HepG2 (cell line): ENCODE results near the gene LTB4R. TPM values are rescaled to one million over a fixed set of nuclear protein-coding genes. Genes with fewer than 3 reads are reported as not detected.

ENCODE experiments used
- ATAC-seq: fragments of 200-7000 bp; cut with Tn5 transposase; 3 replicates; pipeline ENCODE4 v1.9.1; 2020; ENCODE audit warnings: mild to moderate bottlenecking, moderate library complexity
- BruUV-seq: library from RNA; stranded (reverse); fragments of 400-500 nt; replicated peaks from 2 replicates; lab custom pipeline; 2021; lab: Mats Ljungman, UMichigan
- CTCF ChIA-PET: fragments of 300-600 bp; formaldehyde crosslinking; extraction: SDS; loops from one replicate; lab custom pipeline; 2021; ENCODE audit warnings: low total read pairs, inconsistent platforms, low intra/inter-chr PET ratio; lab: Yijun Ruan, JAX
- POLR2A ChIA-PET: fragments of 350-600 bp; sonication (Branson Sonifier 250); formaldehyde crosslinking; loops from one replicate; lab custom pipeline; 2020; ENCODE audit warnings: antibody characterized with exemption, inconsistent platforms; lab: Yijun Ruan, JAX
- DNase-seq: peaks from one replicate; pipeline ENCODE4 v3.0.0-alpha.2; 2015; ENCODE audit warnings: low spot score
- FAIRE-seq: peaks from 3 replicates; lab custom pipeline; 2011; peaks lifted over from hg19 to GRCh38; lab: Jason Lieb, UNC
- H2AFZ ChIP-seq: one replicate; pipeline ENCODE4 v1.6.1; 2011; ENCODE audit warnings: low read length, inconsistent platforms
- H3K27ac ChIP-seq: fragments of 300-600 bp; 3 replicates; pipeline ENCODE4 v1.8.0; 2011; ENCODE audit warnings: mixed run types, mild to moderate bottlenecking, mixed read lengths, low read length, inconsistent platforms; ENCODE audit not compliant: insufficient read depth; ENCODE audit errors: extremely low read length
- H3K27me3 ChIP-seq, 2 experiments: fragments of 200-600 bp in 1 of 2; 2 replicates in 1 of 2; 3 replicates in 1 of 2; pipeline versions ENCODE4 v1.6.0 to v1.8.0; 2011; ENCODE audit warnings: low read length in 2 of 2, mild to moderate bottlenecking in 2 of 2, moderate library complexity in 2 of 2, inconsistent platforms in 1 of 2; ENCODE audit not compliant: insufficient read depth in 2 of 2, control insufficient read depth in 1 of 2
- H3K36me3 ChIP-seq, 2 experiments: fragments of 200-600 bp in 1 of 2; replicated peaks in 1 of 2; 2 replicates in 1 of 2; 3 replicates in 1 of 2; pipeline versions ENCODE4 v1.5.1 to v1.8.0; 2011; ENCODE audit warnings: low read length in 2 of 2, inconsistent platforms in 1 of 2; ENCODE audit not compliant: insufficient read depth in 2 of 2, control insufficient read depth in 1 of 2
- H3K4me1 ChIP-seq: 2 replicates; pipeline ENCODE4 v1.5.1; 2012; ENCODE audit warnings: low read length, inconsistent platforms; ENCODE audit not compliant: insufficient read depth
- H3K4me2 ChIP-seq: 2 replicates; pipeline ENCODE4 v1.6.0; 2011; ENCODE audit warnings: low read depth, low read length, inconsistent platforms
- H3K4me3 ChIP-seq, 3 experiments: fragments of 200-600 bp in 1 of 3; sonication (generic), shearing (Covaris generic) in 1 of 3; replicated peaks in 1 of 3; 2 replicates each; pipeline ENCODE4 v1.5.1; 2011 to 2016; ENCODE audit warnings: low read length in 3 of 3, inconsistent platforms in 2 of 3, low read depth in 2 of 3, mild to moderate bottlenecking in 2 of 3, control low read depth in 1 of 3, mixed read lengths in 1 of 3; ENCODE audit not compliant: insufficient read depth in 1 of 3
- H3K79me2 ChIP-seq: one replicate; pipeline ENCODE4 v1.6.1; 2011; ENCODE audit warnings: low read length, inconsistent platforms; ENCODE audit not compliant: insufficient read depth
- H3K9ac ChIP-seq: 2 replicates; pipeline ENCODE4 v1.6.0; 2011; ENCODE audit warnings: mild to moderate bottlenecking, low read depth, low read length, inconsistent platforms; ENCODE audit not compliant: insufficient read depth
- H3K9me3 ChIP-seq: 2 replicates; pipeline ENCODE4 v1.5.1; 2012; ENCODE audit warnings: mild to moderate bottlenecking, low read length
- H4K20me1 ChIP-seq: 2 replicates; pipeline ENCODE4 v1.6.0; 2011; ENCODE audit warnings: inconsistent platforms, mild to moderate bottlenecking, low read length, moderate library complexity; ENCODE audit not compliant: insufficient read depth
- EED ChIP-seq: sonication (generic); formaldehyde crosslinking; IDR thresholded peaks from 2 replicates; pipeline ENCODE4 v1.5.0; 2020; ENCODE audit warnings: mild to moderate bottlenecking, missing genetic modification reagents
- HIVEP1 ChIP-seq: sonication (generic); formaldehyde crosslinking; IDR thresholded peaks from 2 replicates; pipeline ENCODE4 v1.4.0; 2020; ENCODE audit warnings: mild to moderate bottlenecking, missing genetic modification reagents
- JUNB ChIP-seq: sonication (generic); formaldehyde crosslinking; IDR thresholded peaks from 2 replicates; pipeline ENCODE4 v1.8.0; 2022; ENCODE audit warnings: missing genetic modification reagents, mild to moderate bottlenecking, borderline replicate concordance
- REL ChIP-seq: sonication (generic); formaldehyde crosslinking; conservative IDR thresholded peaks from 2 replicates; pipeline ENCODE4 v1.8.0; 2022; ENCODE audit warnings: mild to moderate bottlenecking, missing genetic modification reagents, moderate library complexity
- SALL1 ChIP-seq: sonication (generic); formaldehyde crosslinking; IDR thresholded peaks from 2 replicates; pipeline ENCODE4 v1.8.0; 2022; ENCODE audit warnings: mild to moderate bottlenecking, missing genetic modification reagents
- SP4 ChIP-seq: sonication (generic); formaldehyde crosslinking; IDR thresholded peaks from 2 replicates; pipeline ENCODE4 v1.8.1; 2023; ENCODE audit warnings: mild to moderate bottlenecking, missing genetic modification reagents
- ZNF235 ChIP-seq: sonication (generic); formaldehyde crosslinking; IDR thresholded peaks from 2 replicates; pipeline ENCODE4 v1.8.1; 2023; ENCODE audit warnings: mild to moderate bottlenecking, missing genetic modification reagents, borderline replicate concordance
- ZNF296 ChIP-seq: sonication (generic); formaldehyde crosslinking; conservative IDR thresholded peaks from 2 replicates; pipeline ENCODE4 v1.5.0; 2020; ENCODE audit warnings: mild to moderate bottlenecking, missing genetic modification reagents
- ZNF564 ChIP-seq: sonication (generic); formaldehyde crosslinking; IDR thresholded peaks from 2 replicates; pipeline ENCODE4 v1.8.1; 2023; ENCODE audit warnings: mild to moderate bottlenecking, missing genetic modification reagents
- ZNF781 ChIP-seq: sonication (generic); formaldehyde crosslinking; IDR thresholded peaks from 2 replicates; pipeline ENCODE4 v1.5.1; 2020; ENCODE audit warnings: borderline replicate concordance, mild to moderate bottlenecking, missing genetic modification reagents; ENCODE audit errors: not compliant biosample characterization
- ZNF839 ChIP-seq: sonication (generic); formaldehyde crosslinking; IDR thresholded peaks from 2 replicates; pipeline ENCODE4 v1.4.0; 2020; ENCODE audit warnings: missing genetic modification reagents, mild to moderate bottlenecking, borderline replicate concordance
- WGBS: methylation state at CpG from one replicate; pipeline ENCODE4 v1.1.6; 2017; ENCODE audit warnings: low lambda C conversion rate; 5-methylcytosine and 5-hydroxymethylcytosine counted together
- in situ Hi-C: cut with HindIII; loops from 2 replicates; pipeline ENCODE4 v1.10.0; 2017; ENCODE audit warnings: low pct_unique_long_range_greater_than_20kb; ENCODE audit not compliant: extremely low pct_ligation_motif_present
- intact Hi-C: fragments of 100-400 bp; cut with micrococcal nuclease; formaldehyde crosslinking; loops from one replicate; pipeline ENCODE4 v1.10.0; 2022; ENCODE audit not compliant: unreplicated experiment
- polyA plus RNA-seq, 8 experiments: library from polyadenylated mRNA; depleted of rRNA in 3 of 8; stranded (reverse) in 7 of 8; unstranded in 1 of 8; fragments of >200 nt; fragmentation: Illumina TruSeq in 4 of 8; extraction: Trizol in 4 of 8; gene quantifications; 2 replicates each; pipeline versions ENCODE4 v1.2.1 to v1.2.3, GENCODE V29; 2011 to 2016; ENCODE audit warnings: low read depth in 4 of 8, missing spikeins in 1 of 8, mixed read lengths in 1 of 8; ENCODE audit not compliant: insufficient read depth in 1 of 8
- total RNA-seq, 5 experiments: library from RNA; depleted of rRNA; stranded (reverse); fragments of >200 nt; fragmentation: Illumina TruSeq; extraction: Trizol; gene quantifications; 2 replicates each; pipeline ENCODE4 v1.2.3, GENCODE V29; 2016; ENCODE audit warnings: low read depth in 1 of 5
- TF ChIP-seq, protein P1 (sequence below): IDR thresholded peaks from 2 replicates; pipeline ENCODE4 v1.6.1; 2016; ENCODE audit warnings: control low read depth
- TF ChIP-seq, protein P2 (sequence below): sonication (generic); formaldehyde crosslinking; IDR thresholded peaks from 2 replicates; pipeline ENCODE4 v1.5.1; 2020; ENCODE audit warnings: missing genetic modification reagents, mild to moderate bottlenecking, borderline replicate concordance

The LTB4R gene
- total and polyA plus RNA-seq, 2 of the 13 experiments (the other 11 are each of a cell fraction or from before 2014, with no cell fraction given), result 3.2 to 8.2 TPM

DNA sequence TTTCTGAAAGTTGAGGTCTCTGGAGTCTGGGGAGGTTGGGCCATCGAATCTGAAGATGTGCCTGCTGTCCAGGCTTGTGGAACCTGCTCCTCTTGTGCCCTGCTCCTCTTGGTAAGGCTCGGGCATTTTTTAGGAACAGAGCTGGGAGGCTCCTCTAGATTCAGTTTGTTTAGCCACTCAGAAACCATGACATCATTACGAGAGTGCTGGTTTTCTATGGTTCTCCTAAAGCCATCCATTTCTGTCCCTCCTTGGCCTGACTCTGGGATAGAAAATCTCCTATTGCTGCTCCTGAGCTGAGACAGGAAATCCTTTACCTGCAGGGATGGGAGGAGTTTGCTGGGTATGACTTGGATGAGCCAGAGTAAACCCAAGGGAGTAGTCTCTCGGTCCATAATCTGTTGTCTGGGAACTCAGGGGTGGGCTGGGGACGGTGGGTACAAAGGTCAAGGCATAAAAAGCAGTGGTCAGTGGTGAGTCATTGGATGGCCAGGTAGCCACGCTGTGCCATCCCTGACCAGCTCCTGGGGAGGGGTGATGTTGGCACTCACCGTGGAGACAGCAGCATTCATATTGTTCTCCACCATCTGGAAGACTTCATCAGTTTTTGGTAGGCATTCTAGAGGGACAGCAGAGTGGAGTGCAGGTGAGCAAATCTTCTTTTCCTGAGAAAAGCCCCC lies 26.0 kb downstream of the LTB4R start (continued):
- TF ChIP-seq, protein P1, sequence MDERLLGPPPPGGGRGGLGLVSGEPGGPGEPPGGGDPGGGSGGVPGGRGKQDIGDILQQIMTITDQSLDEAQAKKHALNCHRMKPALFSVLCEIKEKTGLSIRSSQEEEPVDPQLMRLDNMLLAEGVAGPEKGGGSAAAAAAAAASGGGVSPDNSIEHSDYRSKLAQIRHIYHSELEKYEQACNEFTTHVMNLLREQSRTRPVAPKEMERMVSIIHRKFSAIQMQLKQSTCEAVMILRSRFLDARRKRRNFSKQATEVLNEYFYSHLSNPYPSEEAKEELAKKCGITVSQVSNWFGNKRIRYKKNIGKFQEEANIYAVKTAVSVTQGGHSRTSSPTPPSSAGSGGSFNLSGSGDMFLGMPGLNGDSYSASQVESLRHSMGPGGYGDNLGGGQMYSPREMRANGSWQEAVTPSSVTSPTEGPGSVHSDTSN, result 0 out of 2 replicates have a peak, but pooled peaks have one; percentile 8
- TF ChIP-seq REL (no peak), ZNF564 (CRISPR knock-in tag) (no peak)
- TF ChIP-seq, protein P2, sequence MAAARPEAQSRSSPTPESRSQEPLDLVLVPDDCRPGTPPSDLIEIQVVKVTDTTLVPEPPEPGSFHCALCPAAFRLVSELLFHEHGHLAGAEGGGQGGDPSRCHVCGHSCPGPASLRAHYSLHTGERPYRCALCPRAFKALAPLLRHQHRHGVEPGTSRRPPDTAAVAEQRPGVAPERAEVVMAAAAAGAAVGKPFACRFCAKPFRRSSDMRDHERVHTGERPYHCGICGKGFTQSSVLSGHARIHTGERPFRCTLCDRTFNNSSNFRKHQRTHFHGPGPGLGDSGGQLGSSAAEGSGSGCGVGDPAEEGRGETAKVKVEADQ (CRISPR knock-in tag), result no peak
- TF ChIP-seq, all 625 proteins: peak for 18

DNA sequence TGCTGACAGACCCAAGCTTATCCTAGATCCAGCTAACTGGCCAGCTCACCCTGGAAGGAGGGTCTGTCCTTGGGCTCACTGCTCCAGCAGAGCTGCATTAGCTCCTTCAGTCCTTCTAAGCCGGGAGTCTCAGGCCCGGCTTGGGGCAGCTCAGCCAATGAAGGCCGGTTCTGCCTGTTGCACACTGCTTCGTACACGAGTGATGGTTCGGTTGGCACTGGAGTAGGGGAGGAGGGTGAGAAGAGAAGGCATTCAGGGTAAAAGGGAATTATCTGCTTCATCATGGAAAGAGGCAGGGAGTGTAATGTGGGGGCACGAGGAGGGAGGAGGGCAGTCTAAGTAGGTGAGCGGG lies 26.5 kb downstream of the LTB4R start:
- WGBS, result 37% methylated on average over 8 of the region's 8 CpGs
- no peak overlapping the region for H2AFZ ChIP-seq
- in situ Hi-C loops, result no loop called here
- TF ChIP-seq ZNF781 (CRISPR knock-in tag), result peak; percentile 36
- TF ChIP-seq EED (CRISPR knock-in tag), result no peak
- peak; percentile 18; the same call in 1 of the 2 replicates for TF ChIP-seq SP4 (CRISPR knock-in tag)
- TF ChIP-seq ZNF296, result 0 out of 2 replicates have a peak, but pooled peaks have one; percentile 10
- TF ChIP-seq ZNF839 (CRISPR knock-in tag), result 0 out of 2 replicates have a peak, but pooled peaks have one; percentile 15
- 0 out of 2 replicates have a peak, but pooled peaks have one; percentile 17 for TF ChIP-seq HIVEP1 (CRISPR knock-in tag)
- TF ChIP-seq JUNB (CRISPR knock-in tag), result no peak
- TF ChIP-seq ZNF235 (CRISPR knock-in tag), result peak; percentile 36; the same call in 1 of the 2 replicates
- TF ChIP-seq SALL1, result 0 out of 2 replicates have a peak, but pooled peaks have one; percentile 4
- H3K9ac ChIP-seq, result no peak overlapping the region
- CTCF ChIA-PET, result interaction anchor here (1.3 kb wide), 1 partner anchor 99 kb away, joined by 5 read pairs; no protein-coding TSS in a partner anchor
- peaks cover 18 to 73% of the 10 kb centered on the region in 2 experiments; a peak in 4 of 5 replicates for H3K27me3 ChIP-seq
- intact Hi-C loops, result no loop called here
- POLR2A ChIA-PET, result interaction anchor here (1.0 to 2.0 kb wide), 5 partner anchors 28 to 104 kb away, joined by 3 to 7 read pairs (median 4); partner anchors contain the start of gene KHNYN
- peaks cover 29% of the 10 kb centered on the region for H3K4me1 ChIP-seq
- no peak overlapping the region for H3K4me3 ChIP-seq
- H3K79me2 ChIP-seq, result no peaks in the 10 kb centered on the region
- H3K9me3 ChIP-seq, result no peaks in the 10 kb centered on the region
- BruUV-seq, result no TSS peak
- no peaks in the 10 kb centered on the region for H3K36me3 ChIP-seq
- FAIRE-seq (no peak), DNase-seq (no peak), ATAC-seq (no peak)
- no peak overlapping the region for H3K4me2 ChIP-seq
- no peaks in the 10 kb centered on the region for H4K20me1 ChIP-seq
- no peak overlapping the region for H3K27ac ChIP-seq
